ENCODE data around the gene SURF6.

DNA sequence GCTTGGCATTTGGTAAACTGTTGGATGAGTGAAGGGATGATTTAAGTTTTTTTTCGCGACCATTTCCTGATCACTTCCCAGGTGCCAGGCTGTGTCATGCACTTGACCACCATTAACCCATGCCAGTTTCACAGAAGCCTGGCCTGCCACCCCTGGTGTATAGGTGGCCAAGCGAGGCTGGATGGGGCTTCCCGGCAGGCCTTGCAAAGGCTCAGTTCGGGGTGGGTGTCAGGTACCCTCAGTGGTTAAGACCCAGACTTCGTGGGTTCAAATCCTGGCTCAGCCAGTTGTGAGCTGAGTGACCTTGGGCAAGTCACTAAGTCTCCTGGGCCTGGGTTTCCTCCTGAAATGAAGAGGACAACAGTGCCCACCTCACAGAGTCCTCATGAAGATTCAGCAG, 9.6 kb upstream of the SURF6 start:
- TF ChIP-seq, protein P1, sequence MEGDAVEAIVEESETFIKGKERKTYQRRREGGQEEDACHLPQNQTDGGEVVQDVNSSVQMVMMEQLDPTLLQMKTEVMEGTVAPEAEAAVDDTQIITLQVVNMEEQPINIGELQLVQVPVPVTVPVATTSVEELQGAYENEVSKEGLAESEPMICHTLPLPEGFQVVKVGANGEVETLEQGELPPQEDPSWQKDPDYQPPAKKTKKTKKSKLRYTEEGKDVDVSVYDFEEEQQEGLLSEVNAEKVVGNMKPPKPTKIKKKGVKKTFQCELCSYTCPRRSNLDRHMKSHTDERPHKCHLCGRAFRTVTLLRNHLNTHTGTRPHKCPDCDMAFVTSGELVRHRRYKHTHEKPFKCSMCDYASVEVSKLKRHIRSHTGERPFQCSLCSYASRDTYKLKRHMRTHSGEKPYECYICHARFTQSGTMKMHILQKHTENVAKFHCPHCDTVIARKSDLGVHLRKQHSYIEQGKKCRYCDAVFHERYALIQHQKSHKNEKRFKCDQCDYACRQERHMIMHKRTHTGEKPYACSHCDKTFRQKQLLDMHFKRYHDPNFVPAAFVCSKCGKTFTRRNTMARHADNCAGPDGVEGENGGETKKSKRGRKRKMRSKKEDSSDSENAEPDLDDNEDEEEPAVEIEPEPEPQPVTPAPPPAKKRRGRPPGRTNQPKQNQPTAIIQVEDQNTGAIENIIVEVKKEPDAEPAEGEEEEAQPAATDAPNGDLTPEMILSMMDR (IDR thresholded peaks at IDR 0.05; ENCODE audit: insufficient read depth, low read length) = no peak
- no peak for TF ChIP-seq POLR2AphosphoS5 (IDR thresholded peaks at IDR 0.05; ENCODE audit: low read depth)

All from HL-60 (cell line).